CMK (cell line): ENCODE results near the gene ARHGAP44.

ENCODE experiments used
- DNase-seq: peaks from one replicate; pipeline ENCODE4 v3.0.0-alpha.2; 2010; ENCODE audit warnings: low read depth

ARHGAP44 gene

DNA sequence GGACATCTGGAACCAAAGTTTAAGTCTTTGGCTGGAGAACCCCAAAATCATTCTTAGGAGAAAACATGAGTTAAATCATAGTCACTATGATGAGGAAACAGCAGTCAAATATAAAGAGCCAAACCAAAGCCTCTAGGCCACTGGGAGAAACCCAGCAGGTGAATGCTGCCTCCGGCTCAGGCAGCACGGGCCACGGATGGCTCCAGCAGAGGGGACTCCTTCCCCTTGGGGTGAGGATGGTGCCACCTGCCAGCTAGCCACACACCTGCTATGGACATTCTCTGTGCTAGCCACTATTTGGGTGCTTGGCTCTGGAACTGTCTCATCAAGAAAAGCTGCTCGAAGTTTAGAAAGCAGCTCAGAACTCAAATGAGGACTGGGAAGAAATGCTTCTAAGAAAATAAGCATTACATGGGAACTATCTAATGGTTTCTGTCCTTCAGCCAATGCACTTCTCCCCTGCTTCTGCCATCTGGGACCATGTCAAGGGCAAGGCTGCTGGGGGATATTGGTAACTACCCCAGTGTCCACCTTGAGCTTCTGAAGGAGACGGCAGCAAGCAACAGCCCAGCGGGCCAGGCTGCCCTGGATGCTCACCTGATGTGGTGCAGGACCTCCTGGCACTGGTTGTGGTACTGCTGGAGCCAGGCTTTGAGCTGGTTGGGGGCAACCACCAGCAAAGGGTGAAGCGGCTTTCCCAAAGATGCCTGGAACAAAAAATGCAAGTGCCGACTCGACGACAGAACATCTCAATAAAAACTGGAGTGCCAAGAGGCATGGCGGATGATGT lies 206.0 kb downstream of the ARHGAP44 start:
- DNase-seq, result no peak

DNA sequence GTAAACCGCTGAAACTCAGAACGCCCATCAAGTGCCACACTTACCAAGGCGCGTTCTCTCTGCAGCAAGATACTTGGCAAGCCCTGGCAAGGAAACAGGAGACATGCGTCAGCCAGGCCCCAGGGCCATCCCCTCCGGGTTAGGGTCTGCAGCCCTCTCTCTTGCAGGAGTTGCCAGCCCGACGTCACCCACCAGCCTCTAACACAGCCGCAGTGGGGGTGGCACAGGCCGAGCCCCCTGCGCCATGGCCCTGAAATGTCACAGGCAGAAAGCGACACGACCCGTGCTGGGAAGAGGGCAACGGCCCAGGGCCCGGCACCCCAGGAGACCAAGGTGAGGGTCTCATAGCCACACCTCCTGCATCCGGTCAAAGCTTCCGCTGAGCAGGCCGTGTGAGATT lies 206.6 kb downstream of the ARHGAP44 start:
- no peak for DNase-seq

DNA sequence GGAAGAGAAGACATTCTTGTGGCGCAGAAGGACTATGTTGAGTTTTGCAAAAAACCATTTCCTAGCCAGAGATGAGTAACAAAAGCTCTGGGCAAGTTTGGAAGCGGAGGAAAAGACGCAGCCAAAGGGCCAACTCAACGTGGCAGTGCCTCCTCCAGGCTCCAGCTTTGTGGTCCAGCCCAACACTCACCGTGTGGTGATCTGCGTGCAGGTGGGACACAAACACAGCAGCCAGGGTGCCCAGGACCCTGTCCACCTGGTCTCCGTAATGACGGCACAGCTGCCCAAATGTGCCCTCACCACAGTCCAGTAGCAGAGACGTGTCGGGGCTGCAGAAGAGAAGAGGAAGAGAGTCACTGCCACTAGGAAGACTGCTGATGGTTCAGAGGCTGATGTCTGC lies 207.1 kb downstream of the ARHGAP44 start:
- no peak for DNase-seq

DNA sequence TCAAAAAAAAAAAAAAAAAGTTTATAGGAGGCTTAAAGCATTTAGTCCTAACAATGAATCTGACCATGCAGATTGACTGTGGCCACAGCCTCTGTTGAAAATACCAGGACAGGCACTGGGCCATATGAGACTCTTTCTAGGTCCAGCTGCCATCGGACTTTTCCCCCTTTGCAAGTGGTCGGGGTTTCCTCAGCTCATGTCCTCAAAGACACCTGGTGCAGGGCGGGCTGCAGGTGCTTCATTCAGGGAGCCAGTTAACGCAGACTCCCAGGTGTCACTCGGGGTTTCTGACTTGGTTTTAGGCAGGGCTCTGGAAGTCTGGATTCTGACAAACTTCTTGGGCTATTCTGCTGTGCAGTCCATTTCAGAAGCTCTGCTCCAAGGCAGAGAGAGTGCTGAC lies 207.6 kb downstream of the ARHGAP44 start:
- DNase-seq, result no peak

DNA sequence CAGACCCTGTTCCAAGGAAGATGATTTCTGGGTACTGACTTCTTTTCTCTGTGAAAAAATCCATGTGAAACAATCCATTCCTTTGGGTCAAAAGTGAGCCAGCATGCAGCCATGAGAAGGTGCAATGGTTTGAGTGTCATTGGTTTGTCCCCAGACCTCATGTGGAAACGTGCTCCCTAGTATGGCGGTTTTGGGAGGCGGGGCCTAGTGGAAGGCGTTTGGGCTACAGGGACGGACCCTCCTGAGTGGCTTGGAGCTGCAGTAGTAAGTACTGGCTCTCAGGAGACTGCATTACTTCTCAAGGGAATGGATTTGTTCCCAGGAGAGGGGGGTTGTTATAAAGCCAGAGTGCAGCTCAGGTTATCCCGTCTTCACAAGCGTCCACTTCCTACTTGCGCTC lies 209.2 kb downstream of the ARHGAP44 start:
- DNase-seq, result no peak

DNA sequence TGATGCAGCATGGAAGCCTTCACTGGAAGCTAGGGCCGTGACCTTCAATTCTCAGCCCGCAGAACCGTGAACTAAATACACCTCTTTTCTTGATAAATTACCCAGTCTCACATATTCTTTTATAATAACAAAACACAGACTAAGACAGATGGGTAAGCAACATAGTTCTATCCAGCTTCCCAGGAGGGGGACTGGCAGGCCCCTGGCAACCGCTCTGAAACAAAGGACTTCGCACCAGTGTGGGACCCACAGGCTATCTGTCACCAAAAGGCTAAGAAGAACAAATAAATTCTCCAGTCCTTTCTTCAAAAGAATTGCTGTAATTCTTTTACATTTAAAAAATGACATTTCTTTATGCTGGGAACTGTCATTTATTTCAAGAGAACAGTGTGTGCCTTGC lies 209.6 kb downstream of the ARHGAP44 start:
- DNase-seq, result no peak

DNA sequence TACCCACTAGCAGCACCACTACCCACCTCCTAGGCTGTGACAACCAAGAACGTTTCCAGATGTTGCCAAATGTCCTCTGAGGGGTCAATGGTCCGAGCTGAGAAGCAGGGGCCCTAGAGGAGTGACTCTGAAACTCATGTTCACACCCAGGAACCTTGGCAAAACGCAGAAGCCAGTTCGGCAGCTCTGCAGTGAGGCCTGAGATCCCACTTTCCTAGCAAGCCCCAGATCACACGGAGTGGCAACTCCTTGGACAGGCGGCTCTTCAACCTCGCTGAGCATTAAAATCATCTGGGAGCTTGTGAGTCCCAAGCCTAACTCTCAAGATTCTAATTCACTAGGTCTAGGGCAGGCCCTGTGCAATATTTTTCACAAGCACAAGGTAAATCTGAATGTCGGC lies 211.3 kb downstream of the ARHGAP44 start:
- DNase-seq, result no peak

DNA sequence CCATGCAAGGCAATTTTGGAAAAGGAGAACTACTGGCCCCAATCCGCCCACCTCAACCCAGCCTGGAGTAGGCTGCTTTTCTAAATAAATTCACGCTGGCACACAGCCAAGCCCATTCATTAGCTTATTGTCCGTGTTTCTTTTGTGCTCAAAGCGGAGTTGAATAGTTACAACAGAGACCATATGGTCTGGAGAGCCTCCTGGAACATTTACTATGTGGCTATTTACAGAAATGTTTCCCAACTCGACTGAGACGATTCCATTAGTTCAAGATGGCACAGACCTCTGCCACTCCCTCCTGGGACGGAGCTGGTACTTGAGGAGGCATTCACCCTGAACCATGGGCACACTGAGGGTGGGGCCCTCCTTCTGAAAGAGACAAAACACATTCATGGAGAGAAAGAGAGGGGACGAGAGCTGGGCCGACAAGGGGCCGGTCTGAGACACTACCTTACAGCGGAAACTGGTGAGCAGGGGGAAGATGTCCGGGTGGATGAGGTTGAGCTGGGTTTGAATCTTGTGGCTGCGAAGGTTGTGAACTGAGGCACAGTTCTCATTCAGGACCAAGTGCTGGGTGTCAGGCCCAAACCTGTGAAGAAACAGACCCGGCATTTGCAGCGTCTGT lies 212.8 kb downstream of the ARHGAP44 start:
- no peak for DNase-seq

DNA sequence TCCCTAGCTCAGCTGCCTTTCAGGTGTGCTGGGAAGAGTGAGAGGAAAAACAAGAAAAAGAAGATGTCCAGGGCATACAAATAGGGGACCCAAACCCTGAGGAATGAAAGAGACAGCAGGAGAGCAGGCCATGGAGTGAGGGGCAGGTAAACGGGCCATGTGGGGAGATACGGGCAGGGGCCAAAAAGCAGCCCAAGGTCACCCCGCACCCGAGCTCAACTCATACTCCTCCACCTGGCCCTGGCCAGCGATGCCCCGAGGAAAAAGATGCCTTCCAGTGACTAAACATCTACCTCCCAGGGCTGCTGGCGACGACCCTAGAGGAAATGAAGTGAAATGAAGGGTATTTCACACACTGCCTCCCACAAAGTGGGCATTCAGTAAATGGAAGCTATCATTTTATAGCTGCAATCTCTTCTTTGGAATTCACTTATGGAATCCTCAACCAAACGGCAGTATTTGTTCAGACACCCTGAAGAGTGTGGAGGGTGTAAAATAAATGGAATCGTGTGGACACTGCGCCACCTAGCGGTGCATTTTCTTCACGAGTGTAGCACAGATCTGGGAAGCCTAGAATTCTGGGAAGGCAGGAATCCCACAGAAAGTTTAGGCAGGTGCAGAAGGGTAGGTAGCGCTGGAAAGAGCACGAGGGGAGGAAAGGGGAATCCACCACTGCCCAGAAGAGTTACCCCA lies 213.6 kb downstream of the ARHGAP44 start:
- peak; percentile 27 for DNase-seq

DNA sequence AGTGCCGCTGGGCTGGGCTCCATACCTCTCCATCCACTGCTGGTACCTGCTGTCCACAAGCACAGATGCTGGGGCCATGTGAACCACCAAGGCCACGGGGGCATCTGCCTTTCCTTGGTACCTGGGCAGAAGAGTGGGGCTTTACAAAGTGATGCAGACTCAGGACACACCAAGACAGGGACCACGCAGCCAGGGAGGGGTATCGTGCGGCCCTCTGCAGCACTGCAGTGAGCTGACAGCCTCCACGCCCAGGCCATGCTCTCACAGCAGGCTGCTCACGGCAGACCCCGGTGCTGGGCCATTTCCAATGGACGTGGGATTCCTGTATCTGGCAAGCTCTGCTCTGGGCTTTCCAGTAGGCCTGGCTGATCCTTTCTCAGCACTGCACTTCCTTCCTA lies 214.2 kb downstream of the ARHGAP44 start:
- no peak for DNase-seq

DNA sequence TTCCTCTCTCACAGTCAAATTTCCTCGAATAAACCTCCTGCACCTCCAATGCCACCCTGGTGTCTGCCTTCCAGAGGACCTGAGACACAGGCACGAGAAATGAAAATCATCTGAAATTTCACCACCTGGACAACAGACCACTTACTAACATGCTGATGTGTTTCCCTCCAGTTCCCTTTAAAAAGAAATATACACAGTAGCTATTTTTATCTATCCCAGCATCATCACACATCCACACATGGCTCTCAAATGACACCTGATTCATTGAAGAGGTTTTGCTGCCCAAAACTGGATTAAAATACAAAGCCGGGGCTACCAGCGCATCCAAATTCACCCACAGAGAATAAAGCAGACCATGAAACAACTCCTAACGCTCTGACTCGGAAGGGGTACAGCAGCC lies 214.6 kb downstream of the ARHGAP44 start:
- DNase-seq, result no peak

DNA sequence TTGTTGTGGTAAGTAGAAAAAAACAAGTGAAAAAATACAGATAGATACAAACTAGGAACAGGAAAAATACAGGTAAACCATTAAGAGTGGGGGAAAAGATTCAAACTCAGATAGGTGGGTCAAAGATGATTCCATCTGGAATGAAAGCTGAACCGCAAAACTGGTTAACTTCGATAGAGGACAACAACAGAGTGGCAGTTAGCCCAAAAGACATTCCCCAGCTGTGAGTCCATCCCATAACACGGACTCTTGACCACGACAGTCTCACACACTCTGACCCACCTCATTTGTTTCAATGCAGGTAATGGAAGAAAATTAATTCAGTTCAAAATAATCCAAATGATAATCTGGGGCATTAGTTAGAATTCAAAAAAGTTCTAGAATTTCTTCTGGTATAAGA lies 215.0 kb downstream of the ARHGAP44 start:
- no peak for DNase-seq

DNA sequence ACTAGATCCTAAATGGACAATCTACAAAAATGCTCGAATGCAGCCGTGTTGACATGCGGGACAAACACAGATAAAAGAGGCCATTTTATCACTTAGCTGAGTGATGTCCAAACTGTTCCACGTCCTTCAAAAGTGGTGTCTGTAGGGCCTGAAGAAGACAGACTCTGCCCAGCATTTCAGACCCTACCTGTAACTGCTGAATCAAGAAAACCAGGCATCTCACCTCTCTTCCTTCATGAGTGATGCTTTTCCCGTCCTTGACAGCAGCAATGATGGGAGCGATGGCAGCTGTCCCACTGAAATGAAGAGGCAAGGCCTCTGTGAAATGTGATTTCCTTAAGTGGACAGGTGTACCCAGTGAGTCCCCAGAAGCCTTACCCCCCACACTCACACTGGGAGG lies 216.2 kb downstream of the ARHGAP44 start:
- DNase-seq, result no peak

DNA sequence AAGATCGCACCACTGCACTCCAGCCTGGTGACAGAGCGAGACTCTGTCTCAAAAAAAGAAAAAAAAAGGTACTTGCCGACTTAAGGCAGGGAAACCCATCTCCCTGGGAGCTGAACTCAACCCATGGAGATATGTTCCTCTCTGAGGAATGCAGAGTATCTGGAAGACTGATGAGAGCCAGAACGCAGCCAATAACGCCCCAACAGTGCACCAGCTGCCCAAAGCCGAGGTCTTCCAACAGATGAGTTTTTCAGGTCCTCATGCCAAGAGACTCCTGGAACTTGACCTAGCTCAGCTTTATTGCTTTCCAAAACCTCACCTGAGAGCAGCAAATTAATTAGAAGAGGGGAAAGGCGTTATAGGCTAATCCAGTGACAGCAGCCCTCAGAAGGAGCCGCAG lies 219.2 kb downstream of the ARHGAP44 start:
- no peak for DNase-seq

DNA sequence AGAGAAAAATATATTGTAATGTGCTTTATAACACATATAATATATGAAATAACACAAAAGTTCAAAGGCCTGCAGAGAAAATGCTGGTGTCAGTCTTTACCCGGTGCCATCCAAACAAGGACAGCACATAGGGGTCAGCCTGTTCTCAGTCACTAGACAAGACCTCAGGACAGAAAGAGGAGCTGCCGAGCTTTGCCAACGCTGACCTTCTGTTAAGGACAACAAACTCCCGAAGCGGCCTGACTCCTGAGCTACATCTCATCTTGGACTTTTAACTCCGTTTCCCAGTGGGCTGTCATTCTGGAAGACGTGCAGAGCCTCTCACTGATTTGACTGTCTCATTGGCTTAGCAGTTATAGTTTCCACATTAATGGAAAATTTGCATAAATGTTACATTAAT lies 221.7 kb downstream of the ARHGAP44 start:
- no peak for DNase-seq

DNA sequence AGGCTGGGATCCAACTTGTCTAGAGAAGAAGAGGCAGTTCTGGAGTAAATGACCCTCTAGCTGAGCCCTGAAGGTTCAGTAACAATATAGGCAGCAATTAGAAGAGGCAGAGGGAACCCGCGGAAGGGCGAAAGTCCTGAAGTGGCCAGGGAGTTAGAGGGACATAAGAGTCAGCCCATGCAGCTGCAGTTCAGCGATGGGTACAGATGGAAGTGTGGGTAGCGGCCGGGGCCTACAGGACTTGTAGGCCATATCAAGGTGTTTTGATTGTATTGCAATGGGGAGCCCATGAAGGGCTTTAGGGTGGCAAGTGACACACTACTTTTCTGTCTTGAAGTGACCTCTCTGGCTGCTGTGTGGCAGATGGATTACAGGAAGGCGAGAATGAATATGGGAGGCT lies 225.5 kb downstream of the ARHGAP44 start:
- no peak for DNase-seq

DNA sequence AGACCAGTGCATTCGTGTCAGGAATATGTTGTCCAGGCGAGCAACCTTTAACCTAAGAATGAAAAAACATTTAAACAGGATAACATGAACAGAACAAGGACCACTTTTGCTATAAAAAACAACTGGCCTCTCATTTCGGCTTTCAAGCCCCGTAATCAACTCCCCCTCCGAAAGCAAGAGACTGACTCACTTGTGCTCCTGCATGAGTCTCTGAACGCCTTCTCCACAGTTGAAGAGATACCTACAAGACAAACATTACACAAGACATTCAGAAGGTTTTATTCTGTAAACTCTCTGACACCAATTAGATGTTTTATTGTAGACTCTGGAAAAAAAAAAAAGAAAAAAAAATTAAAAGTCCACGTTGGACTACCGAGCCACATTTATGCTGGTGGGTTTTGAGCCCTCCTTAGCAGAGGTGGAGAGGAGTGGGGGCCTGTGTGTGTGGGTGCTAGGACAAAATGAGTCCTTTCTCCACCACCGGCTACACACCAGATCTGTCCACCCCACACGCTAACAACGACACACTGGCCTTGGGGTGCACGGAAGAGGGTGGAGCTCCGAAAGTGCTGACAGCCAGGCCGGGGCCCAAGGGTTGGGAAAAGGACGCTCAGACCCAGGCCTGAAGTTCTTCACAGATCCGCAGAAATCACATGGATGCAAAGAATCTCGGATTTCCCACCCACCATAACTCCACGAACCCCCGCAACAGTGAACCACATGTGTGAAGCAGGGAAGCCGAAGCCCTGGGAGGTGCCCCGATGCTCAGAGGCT lies 227.8 kb downstream of the ARHGAP44 start:
- no peak for DNase-seq

DNA sequence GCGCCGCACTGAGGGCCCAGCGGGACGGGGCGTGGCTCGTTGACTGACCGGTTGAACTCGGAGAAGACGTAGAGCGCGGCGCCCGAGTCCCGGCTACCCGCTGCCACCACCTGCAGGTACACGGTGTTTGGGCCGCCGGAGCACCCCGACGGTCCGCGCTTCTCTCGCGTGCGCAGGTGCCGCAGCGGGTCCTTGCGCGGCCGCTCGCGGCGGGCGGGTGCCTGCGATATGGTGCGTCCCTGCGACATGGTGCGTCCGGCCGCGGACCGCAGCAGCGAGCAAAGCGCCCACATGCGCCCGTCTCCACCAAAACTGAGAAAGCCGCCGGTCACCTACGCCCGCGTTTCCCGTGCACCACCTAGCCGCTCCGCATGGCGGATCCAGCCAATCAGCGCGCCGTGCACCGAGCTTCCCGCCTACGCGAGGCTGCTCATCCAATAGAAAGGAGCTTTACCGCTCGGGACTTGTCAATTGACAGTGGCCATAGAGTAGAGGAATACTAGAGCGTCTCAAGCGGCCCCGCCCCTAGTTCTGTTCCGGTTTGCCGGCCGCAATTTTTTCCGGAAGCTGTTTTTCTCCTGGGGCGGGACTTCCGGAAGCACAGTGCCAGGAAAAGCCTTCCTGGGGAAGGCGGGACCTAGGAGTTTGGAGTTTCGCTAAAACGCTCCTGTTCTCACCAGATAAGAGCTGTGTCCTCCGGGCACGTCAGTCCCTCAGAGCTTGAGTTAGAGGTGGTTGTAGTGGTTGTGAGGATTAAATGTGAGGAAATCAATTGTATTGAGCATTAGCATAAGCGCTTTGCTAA lies 228.6 kb downstream of the ARHGAP44 start, which contains the start of gene ELAC2:
Gene ELAC2, minus strand, starts transcription at position 373 of the 805 bp plus-strand sequence. Its CDS starts 80 bp downstream, at position 293.
- peak; percentile 92 for DNase-seq

DNA sequence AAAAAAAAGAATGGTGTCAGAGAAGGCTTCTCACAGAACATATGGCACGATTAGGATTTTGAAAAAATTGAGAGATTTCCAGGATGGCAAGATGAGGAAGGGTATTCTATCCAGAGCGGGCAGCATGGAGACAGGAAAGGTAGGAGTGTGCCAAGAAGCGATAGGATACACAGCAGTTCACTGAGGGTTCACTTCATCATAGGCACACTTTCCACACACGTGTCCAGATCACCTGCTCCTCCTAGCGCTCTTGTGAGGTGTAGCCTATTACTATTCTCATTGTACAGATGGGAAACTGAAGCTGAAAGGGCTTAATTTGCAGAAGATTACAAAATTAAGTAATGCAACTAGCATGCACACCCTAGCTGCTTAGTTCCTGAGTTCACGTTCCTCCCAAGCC lies 234.7 kb downstream of the ARHGAP44 start:
- DNase-seq, result no peak

DNA sequence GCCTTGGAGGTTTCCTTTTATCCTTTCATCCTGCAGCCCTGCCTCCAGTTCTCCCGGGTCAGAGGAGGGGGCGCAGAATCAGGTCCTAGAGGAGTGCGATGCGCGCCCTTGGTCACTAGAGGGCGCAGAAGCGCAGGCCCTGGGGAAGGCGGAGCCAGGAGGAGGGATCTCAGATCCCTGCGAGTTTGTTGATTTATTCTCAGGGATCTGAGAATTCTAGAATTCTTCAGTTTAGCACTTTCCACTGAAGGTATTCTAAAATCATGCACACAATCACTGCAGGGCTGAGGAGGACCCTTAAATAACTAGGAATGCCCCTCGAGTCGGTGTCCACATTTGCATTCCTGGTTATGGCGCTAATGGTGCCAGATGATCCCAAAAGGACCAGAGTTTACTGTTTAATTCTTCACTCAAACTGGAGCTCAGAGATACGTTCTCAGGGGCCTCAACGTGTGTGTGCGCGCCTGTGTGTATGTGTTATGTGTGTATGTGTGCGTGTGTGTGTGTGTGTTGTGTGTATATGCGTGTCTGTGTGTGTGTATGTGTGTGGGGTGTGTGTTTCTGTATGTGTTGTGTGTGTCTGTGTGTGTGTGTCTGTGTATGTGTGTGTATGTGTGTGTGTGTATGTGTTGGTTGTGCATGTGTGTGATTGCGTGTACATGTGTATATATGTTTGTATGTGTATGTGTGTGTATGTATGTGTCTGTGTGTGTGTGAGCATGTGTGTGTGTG lies 235.4 kb downstream of the ARHGAP44 start:
- peak; percentile 47 for DNase-seq

DNA sequence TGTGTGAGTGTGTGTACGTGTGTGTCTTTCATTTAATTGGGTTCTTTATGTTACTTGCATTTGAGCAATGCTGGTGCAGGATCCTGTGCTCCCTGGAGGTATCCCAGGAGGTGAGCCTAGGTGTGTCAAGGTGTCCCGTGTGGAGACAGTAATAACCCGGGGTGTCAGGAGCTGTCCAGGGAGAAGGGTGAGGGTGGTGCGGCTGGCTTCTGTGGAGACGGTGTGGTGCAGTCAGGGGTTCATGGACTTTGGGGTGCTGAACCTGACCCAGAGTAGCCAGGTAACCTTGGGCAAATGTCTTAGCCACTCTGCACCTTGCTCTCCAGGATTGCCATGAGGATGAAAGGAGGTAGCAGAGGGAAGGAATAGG lies 235.9 kb downstream of the ARHGAP44 start:
- no peak for DNase-seq
